Hepatocyte (in vitro differentiated cells): ENCODE data around the gene KCNQ4. TPM values are rescaled to one million over a fixed set of nuclear protein-coding genes. Genes with fewer than 3 reads are reported as not detected.

Experiments used
- DNase-seq: peaks from one replicate; pipeline ENCODE4 v3.0.0-alpha.2; 2016; ENCODE audit warnings: low spot score
- H2AFZ ChIP-seq: fragments of 200-600 bp; sonication (generic); 2 replicates; pipeline ENCODE4 v1.6.0; 2016; ENCODE audit warnings: antibody characterized with exemption, mild to moderate bottlenecking
- H3K27ac ChIP-seq: fragments of 200-600 bp; sonication (generic); 2 replicates; pipeline ENCODE4 v1.5.1; 2016; ENCODE audit warnings: mild to moderate bottlenecking
- H3K27me3 ChIP-seq: fragments of 200-600 bp; sonication (generic); 2 replicates; pipeline ENCODE4 v1.6.1; 2016
- H3K36me3 ChIP-seq: fragments of 200-600 bp; sonication (generic); replicated peaks from 2 replicates; pipeline ENCODE4 v1.5.1; 2016; ENCODE audit warnings: low read depth; ENCODE audit not compliant: insufficient read depth
- H3K4me1 ChIP-seq: fragments of 200-600 bp; sonication (generic); 2 replicates; pipeline ENCODE4 v1.5.1; 2016; ENCODE audit warnings: mild to moderate bottlenecking, moderate library complexity; ENCODE audit not compliant: insufficient read depth
- H3K4me2 ChIP-seq: fragments of 200-600 bp; sonication (generic); 2 replicates; pipeline ENCODE4 v1.6.0; 2016
- H3K4me3 ChIP-seq: fragments of 200-600 bp; sonication (generic); 2 replicates; pipeline ENCODE4 v1.5.1; 2016; ENCODE audit warnings: mild to moderate bottlenecking
- H3K79me2 ChIP-seq: fragments of 200-600 bp; sonication (generic); 2 replicates; pipeline ENCODE4 v1.6.0; 2017; ENCODE audit warnings: mild to moderate bottlenecking
- H3K9me2 ChIP-seq: fragments of 200-600 bp; sonication (generic); replicated peaks from 2 replicates; pipeline ENCODE4 v1.6.0; 2017; ENCODE audit warnings: mild to moderate bottlenecking; ENCODE audit not compliant: insufficient read depth
- H3K9me3 ChIP-seq: fragments of 200-600 bp; sonication (generic); 2 replicates; pipeline ENCODE4 v1.5.1; 2016; ENCODE audit warnings: low read depth, mild to moderate bottlenecking
- H4K20me1 ChIP-seq: fragments of 200-600 bp; sonication (generic); 2 replicates; pipeline ENCODE4 v1.6.0; 2016; ENCODE audit warnings: mild to moderate bottlenecking; ENCODE audit not compliant: insufficient read depth, poor library complexity, severe bottlenecking
- CTCF ChIP-seq: fragments of 200-600 bp; sonication (generic); IDR thresholded peaks from 2 replicates; pipeline ENCODE4 v1.5.1; 2016; ENCODE audit warnings: antibody characterized with exemption, mild to moderate bottlenecking; ENCODE audit not compliant: poor library complexity
- EZH2 ChIP-seq: fragments of 200-600 bp; sonication (generic); IDR thresholded peaks from 2 replicates; pipeline ENCODE4 v1.6.1; 2016; ENCODE audit warnings: antibody characterized with exemption, mild to moderate bottlenecking, borderline replicate concordance
- EZH2phosphoT487 ChIP-seq: fragments of 200-600 bp; sonication (generic); IDR thresholded peaks from one replicate; pipeline ENCODE4 v1.6.1; 2018; ENCODE audit warnings: antibody characterized with exemption, mild to moderate bottlenecking, low read depth, moderate library complexity; ENCODE audit not compliant: unreplicated experiment, severe bottlenecking
- WGBS: methylation state at CpG from one replicate; pipeline ENCODE4 v1.1.6; 2016; ENCODE audit warnings: low lambda C conversion rate; ENCODE audit errors: missing lambda C conversion rate; 5-methylcytosine and 5-hydroxymethylcytosine counted together
- polyA plus RNA-seq: library from polyadenylated mRNA; unstranded; fragments of >200 nt; fragmentation: Nextera tagmentation; extraction: Ambion mirVana; gene quantifications from 2 replicates; pipeline ENCODE4 v1.2.1, GENCODE V29; 2016
- total RNA-seq: library from RNA; depleted of rRNA; stranded (reverse); fragments of >200 nt; gene quantifications from 2 replicates; pipeline ENCODE4 v1.2.3, GENCODE V29; 2014

Gene KCNQ4
- total and polyA plus RNA-seq, 2 experiments from 2014 or later: not detected

- Histone ChIP-seq H3K79me2 (no peaks in the 10 kb centered on the region), H3K4me3 (no peak overlapping the region), H3K9me3 (no peaks in the 10 kb centered on the region), H3K4me1 (no peaks in the 10 kb centered on the region), H4K20me1 (no peaks in the 10 kb centered on the region), H3K4me2 (no peak overlapping the region), H3K36me3 (no peaks in the 10 kb centered on the region), H3K9me2 (no peaks in the 10 kb centered on the region), H3K27me3 (no peaks in the 10 kb centered on the region), H3K27ac (no peak overlapping the region), H2AFZ (no peak overlapping the region)
- no peak for TF ChIP-seq EZH2phosphoT487
- TF ChIP-seq CTCF: no peak
- no peak for TF ChIP-seq EZH2
- WGBS: 90% methylated on average over 7 of the region's 7 CpGs
- no peak for DNase-seq
Measured at GRCh38 chr1:40841602-40842001, 58.0 kb downstream of the KCNQ4 start.

GRCh38 chr1:40842207-40842606 lies 58.6 kb downstream of the KCNQ4 start:
- Histone ChIP-seq H3K4me3 (no peak overlapping the region), H3K9me3 (no peaks in the 10 kb centered on the region), H3K9me2 (no peaks in the 10 kb centered on the region), H3K27me3 (no peaks in the 10 kb centered on the region), H2AFZ (no peak overlapping the region), H3K4me1 (no peaks in the 10 kb centered on the region), H3K27ac (no peak overlapping the region), H3K36me3 (no peaks in the 10 kb centered on the region), H3K79me2 (no peaks in the 10 kb centered on the region), H3K4me2 (no peak overlapping the region), H4K20me1 (no peaks in the 10 kb centered on the region)
- TF ChIP-seq EZH2: no peak
- no peak for TF ChIP-seq CTCF
- no peak for TF ChIP-seq EZH2phosphoT487
- DNase-seq: no peak
- 75% methylated on average over 4 of the region's 4 CpGs for WGBS

GRCh38 chr1:40842691-40843090 lies 59.1 kb downstream of the KCNQ4 start:
- no peak overlapping the region for H3K4me2 ChIP-seq
- DNase-seq: no peak
- no peak for TF ChIP-seq CTCF
- TF ChIP-seq EZH2: no peak
- TF ChIP-seq EZH2phosphoT487: no peak
- H3K9me3 ChIP-seq: no peaks in the 10 kb centered on the region
- H2AFZ ChIP-seq: no peak overlapping the region
- no peaks in the 10 kb centered on the region for H3K36me3 ChIP-seq
- H3K27me3 ChIP-seq: no peaks in the 10 kb centered on the region
- H3K9me2 ChIP-seq: no peaks in the 10 kb centered on the region
- WGBS: 93% methylated on average over 3 of the region's 3 CpGs
- no peaks in the 10 kb centered on the region for H3K79me2 ChIP-seq
- no peaks in the 10 kb centered on the region for H3K4me1 ChIP-seq
- no peaks in the 10 kb centered on the region for H4K20me1 ChIP-seq
- H3K4me3 ChIP-seq: no peak overlapping the region
- no peak overlapping the region for H3K27ac ChIP-seq

GRCh38 chr1:40844079-40844478 lies 60.5 kb downstream of the KCNQ4 start:
- WGBS: 69% methylated on average over 5 of the region's 5 CpGs
- no peak for TF ChIP-seq EZH2phosphoT487
- TF ChIP-seq CTCF: no peak
- TF ChIP-seq EZH2: no peak
- no peaks in the 10 kb centered on the region for H3K9me3 ChIP-seq

More at GRCh38 chr1:40844079-40844478, 60.5 kb downstream of the KCNQ4 start:
- Histone ChIP-seq H3K9me2 (no peaks in the 10 kb centered on the region), H3K36me3 (no peaks in the 10 kb centered on the region), H3K4me1 (no peaks in the 10 kb centered on the region), H4K20me1 (no peaks in the 10 kb centered on the region), H2AFZ (no peak overlapping the region), H3K79me2 (no peaks in the 10 kb centered on the region), H3K27me3 (no peaks in the 10 kb centered on the region), H3K4me2 (no peak overlapping the region), H3K27ac (no peak overlapping the region), H3K4me3 (no peak overlapping the region)
- DNase-seq: no peak
